BLaER1 treated with 17β-estradiol and CSF1 and Interleukin-3, amounts not matched to agents 10 nM and 100 nM (cell line): ENCODE results near the gene IGSF8.

Source experiments
- H3K27ac ChIP-seq, 11 experiments: shearing (Covaris generic); formaldehyde crosslinking; 2 replicates each; pipeline ENCODE4 v1.8.1; 2022
- H3K27me3 ChIP-seq, 11 experiments: shearing (Covaris generic); formaldehyde crosslinking; 2 replicates each; pipeline ENCODE4 v1.8.1; 2022
- H3K36me3 ChIP-seq, 11 experiments: shearing (Covaris generic); formaldehyde crosslinking; 2 replicates each; pipeline ENCODE4 v1.8.1; 2022
- H3K4me1 ChIP-seq, 10 experiments: shearing (Covaris generic); formaldehyde crosslinking; 2 replicates each; pipeline ENCODE4 v1.8.1; 2022
- H3K4me2 ChIP-seq, 11 experiments: shearing (Covaris generic); formaldehyde crosslinking; 2 replicates each; pipeline ENCODE4 v1.8.1; 2022
- H3K4me3 ChIP-seq, 10 experiments: shearing (Covaris generic); formaldehyde crosslinking; 2 replicates each; pipeline ENCODE4 v1.8.1; 2022
- H3K9ac ChIP-seq, 11 experiments: shearing (Covaris generic); formaldehyde crosslinking; 2 replicates each; pipeline ENCODE4 v1.8.1; 2022
- H3K9me3 ChIP-seq, 11 experiments: shearing (Covaris generic); formaldehyde crosslinking; replicated peaks in 1 of 11; 2 replicates each; pipeline ENCODE4 v1.8.1; 2022
- H4K20me1 ChIP-seq, 11 experiments: shearing (Covaris generic); formaldehyde crosslinking; 2 replicates each; pipeline ENCODE4 v1.8.1; 2022
- Cebpa-rat ChIP-seq, 11 experiments: shearing (Covaris generic); IDR thresholded peaks; 2 replicates each; pipeline ENCODE4 v1.8.1; 2022

Gene IGSF8

GRCh38 chr1:160081261-160081936, 17.0 kb downstream of the IGSF8 start, which contains the start of gene KCNJ9:
Gene KCNJ9, plus strand, starts transcription at chr1:160081538. Its CDS starts 2,493 bp downstream, at chr1:160084031.
- Histone ChIP-seq H3K9ac (no peak within 1 kb of the TSS), H3K4me1 (peaks cover 14 to 37% (median 20%) of the 10 kb centered on the region in 10 experiments; a peak in 18 of 20 replicates), H4K20me1 (no peaks in the 10 kb centered on the region), H3K4me3 (no peak within 1 kb of the TSS), H3K9me3 (peaks cover 0 to 7% (median 0%) of the 10 kb centered on the region in 11 experiments; a peak in 3 of 22 replicates), H3K27ac (no peak within 1 kb of the TSS), H3K27me3 (no peaks in the 10 kb centered on the region), H3K4me2 (peak within 1 kb of the TSS in 8 of 11 experiments; percentile 0 to 51 (median 27); a peak in 15 of 22 replicates), H3K36me3 (peaks cover 0 to 19% (median 12%) of the 10 kb centered on the region in 11 experiments; a peak in 17 of 22 replicates)
- no peak for TF ChIP-seq Cebpa-rat (IDR thresholded peaks at IDR 0.05)

- Histone ChIP-seq H4K20me1 (no peaks in the 10 kb centered on the region), H3K27ac (no peak overlapping the region), H3K27me3 (no peaks in the 10 kb centered on the region), H3K4me2 (peak overlapping the region in 8 of 11 experiments; percentile 0 to 51 (median 27); a peak in 12 of 22 replicates), H3K36me3 (peaks cover 0 to 19% (median 12%) of the 10 kb centered on the region in 11 experiments; a peak in 17 of 22 replicates), H3K4me1 (peaks cover 14 to 46% (median 22%) of the 10 kb centered on the region in 10 experiments; a peak in 18 of 20 replicates), H3K4me3 (no peak overlapping the region), H3K9me3 (peaks cover 0 to 7% (median 0%) of the 10 kb centered on the region in 11 experiments; a peak in 3 of 22 replicates), H3K9ac (no peak overlapping the region)
- no peak for TF ChIP-seq Cebpa-rat (IDR thresholded peaks at IDR 0.05)
Measured at GRCh38 chr1:160080381-160081100, 17.9 kb downstream of the IGSF8 start.

GRCh38 chr1:160079448-160079847, 19.0 kb downstream of the IGSF8 start:
- Histone ChIP-seq H3K36me3 (peaks cover 0 to 12% (median 8%) of the 10 kb centered on the region in 11 experiments; a peak in 17 of 22 replicates), H3K27me3 (no peaks in the 10 kb centered on the region), H3K9ac (no peak overlapping the region), H3K27ac (no peak overlapping the region), H3K4me2 (no peak overlapping the region), H3K4me3 (no peak overlapping the region), H3K9me3 (peaks cover 0 to 7% (median 0%) of the 10 kb centered on the region in 11 experiments; a peak in 3 of 22 replicates), H3K4me1 (peaks cover 14 to 57% (median 22%) of the 10 kb centered on the region in 10 experiments; a peak in 18 of 20 replicates), H4K20me1 (no peaks in the 10 kb centered on the region)
- TF ChIP-seq Cebpa-rat (IDR thresholded peaks at IDR 0.05), result no peak

- Histone ChIP-seq H3K27ac (no peak overlapping the region), H3K36me3 (peaks cover 0 to 4% (median under 1%) of the 10 kb centered on the region in 11 experiments; a peak in 9 of 22 replicates), H3K4me1 (peaks cover 14 to 57% (median 22%) of the 10 kb centered on the region in 10 experiments; a peak in 18 of 20 replicates), H3K4me2 (peak overlapping the region in 2 of 11 experiments; percentile 64; a peak in 4 of 22 replicates), H3K9ac (no peak overlapping the region), H3K27me3 (no peaks in the 10 kb centered on the region), H3K4me3 (no peak overlapping the region), H4K20me1 (no peaks in the 10 kb centered on the region), H3K9me3 (no peaks in the 10 kb centered on the region)
- TF ChIP-seq Cebpa-rat (IDR thresholded peaks at IDR 0.05), result no peak
Measured at GRCh38 chr1:160078512-160079195, 19.8 kb downstream of the IGSF8 start.

- H3K9me3 ChIP-seq, result no peaks in the 10 kb centered on the region
- peak overlapping the region in 3 of 11 experiments; percentile 5 to 64 (median 64); a peak in 4 of 22 replicates for H3K4me2 ChIP-seq
- H3K36me3 ChIP-seq, result no peaks in the 10 kb centered on the region
- H3K4me3 ChIP-seq, result no peak overlapping the region
- no peak overlapping the region for H3K9ac ChIP-seq
- H3K27me3 ChIP-seq, result no peaks in the 10 kb centered on the region
- H3K4me1 ChIP-seq, result peaks cover 14 to 57% (median 22%) of the 10 kb centered on the region in 10 experiments; a peak in 18 of 20 replicates
- no peaks in the 10 kb centered on the region for H4K20me1 ChIP-seq
- H3K27ac ChIP-seq, result no peak overlapping the region
- TF ChIP-seq Cebpa-rat (IDR thresholded peaks at IDR 0.05), result no peak
Measured at GRCh38 chr1:160077486-160077885, 20.9 kb downstream of the IGSF8 start.

- peaks cover 7 to 51% (median 12%) of the 10 kb centered on the region in 10 experiments; a peak in 18 of 20 replicates for H3K4me1 ChIP-seq
Measured at GRCh38 chr1:160076295-160076694, 22.1 kb downstream of the IGSF8 start.

GRCh38 chr1:160075836-160076235, 22.6 kb downstream of the IGSF8 start:
- H3K27ac ChIP-seq, result no peak overlapping the region

More at GRCh38 chr1:160076295-160076694, 22.1 kb downstream of the IGSF8 start:
- no peak overlapping the region for H3K9ac ChIP-seq
- peaks cover 0 to 2% (median 0%) of the 10 kb centered on the region in 11 experiments; a peak in 4 of 22 replicates for H3K27me3 ChIP-seq
- H3K27ac ChIP-seq, result no peak overlapping the region
- no peak for TF ChIP-seq Cebpa-rat (IDR thresholded peaks at IDR 0.05)
- H3K36me3 ChIP-seq, result no peaks in the 10 kb centered on the region
- H4K20me1 ChIP-seq, result no peaks in the 10 kb centered on the region
- no peaks in the 10 kb centered on the region for H3K9me3 ChIP-seq
- peak overlapping the region in 4 of 11 experiments; percentile 31 to 68 (median 41); a peak in 6 of 22 replicates for H3K4me2 ChIP-seq
- no peak overlapping the region for H3K4me3 ChIP-seq

GRCh38 chr1:160074865-160075264, 23.6 kb downstream of the IGSF8 start:
- H3K9me3 ChIP-seq, result no peaks in the 10 kb centered on the region
- peak overlapping the region in 2 of 11 experiments; percentile 34 to 68; a peak in 4 of 22 replicates for H3K4me2 ChIP-seq
- H4K20me1 ChIP-seq, result peaks cover 0 to under 1% (median 0%) of the 10 kb centered on the region in 11 experiments; a peak in 1 of 22 replicates
- no peak for TF ChIP-seq Cebpa-rat (IDR thresholded peaks at IDR 0.05)
- no peak overlapping the region for H3K4me3 ChIP-seq
- H3K27me3 ChIP-seq, result peaks cover 0 to 10% (median 5%) of the 10 kb centered on the region in 11 experiments; a peak in 12 of 22 replicates
- no peak overlapping the region for H3K27ac ChIP-seq
- H3K4me1 ChIP-seq, result peaks cover 5 to 52% (median 12%) of the 10 kb centered on the region in 10 experiments; a peak in 19 of 20 replicates
- no peaks in the 10 kb centered on the region for H3K36me3 ChIP-seq
- H3K9ac ChIP-seq, result no peak overlapping the region

More at GRCh38 chr1:160075836-160076235, 22.6 kb downstream of the IGSF8 start:
- H3K9ac ChIP-seq, result no peak overlapping the region
- peak overlapping the region in 4 of 11 experiments; percentile 31 to 68 (median 41); a peak in 6 of 22 replicates for H3K4me2 ChIP-seq
- H3K4me1 ChIP-seq, result peaks cover 3 to 51% (median 9%) of the 10 kb centered on the region in 10 experiments
- H3K4me3 ChIP-seq, result no peak overlapping the region
- no peaks in the 10 kb centered on the region for H4K20me1 ChIP-seq
- peaks cover 0 to 5% (median 1%) of the 10 kb centered on the region in 11 experiments; a peak in 8 of 22 replicates for H3K27me3 ChIP-seq
- TF ChIP-seq Cebpa-rat (IDR thresholded peaks at IDR 0.05), result no peak
- no peaks in the 10 kb centered on the region for H3K9me3 ChIP-seq
- H3K36me3 ChIP-seq, result no peaks in the 10 kb centered on the region
